DND-41 (cell line): Measurements from ENCODE around the gene TMC3.

Experiments used
- ATAC-seq: fragments of 200-7000 bp; cut with Tn5 transposase; 3 replicates; pipeline ENCODE4 v1.9.1; 2021; ENCODE audit warnings: low read depth; ENCODE audit not compliant: insufficient read depth
- DNase-seq: peaks from one replicate; pipeline ENCODE4 v3.0.0-alpha.2; 2020
- H2AFZ ChIP-seq: 2 replicates; pipeline ENCODE4 v1.6.0; 2012; ENCODE audit warnings: low read depth, low read length
- H3K27ac ChIP-seq: 2 replicates; pipeline ENCODE4 v1.5.1; 2012; ENCODE audit warnings: low read length, inconsistent platforms
- H3K27me3 ChIP-seq: fragments of 200-600 bp; sonication (generic); 2 replicates; pipeline ENCODE4 v1.6.0; 2012; ENCODE audit warnings: low read length, mild to moderate bottlenecking, inconsistent platforms; ENCODE audit not compliant: insufficient read depth, poor library complexity
- H3K36me3 ChIP-seq: 2 replicates; pipeline ENCODE4 v1.5.1; 2012; ENCODE audit warnings: low read length, inconsistent platforms; ENCODE audit not compliant: insufficient read depth
- H3K4me1 ChIP-seq: 2 replicates; pipeline ENCODE4 v1.5.1; 2012; ENCODE audit warnings: mild to moderate bottlenecking, low read length; ENCODE audit not compliant: insufficient read depth
- H3K4me2 ChIP-seq: 2 replicates; pipeline ENCODE4 v1.6.0; 2012; ENCODE audit warnings: mild to moderate bottlenecking, moderate library complexity, low read length, inconsistent platforms; ENCODE audit not compliant: insufficient read depth
- H3K4me3 ChIP-seq, 2 experiments: fragments of 200-600 bp in 1 of 2; shearing (Covaris generic) in 1 of 2; 2 replicates each; pipeline ENCODE4 v1.5.1; 2012 to 2016; ENCODE audit warnings: inconsistent platforms in 2 of 2, low read length in 2 of 2, mild to moderate bottlenecking in 2 of 2, low read depth in 1 of 2, moderate library complexity in 1 of 2
- H3K79me2 ChIP-seq: 2 replicates; pipeline ENCODE4 v1.6.0; 2012; ENCODE audit warnings: low read length, inconsistent platforms; ENCODE audit not compliant: insufficient read depth
- H3K9ac ChIP-seq: 2 replicates; pipeline ENCODE4 v1.6.0; 2012; ENCODE audit warnings: low read depth, mild to moderate bottlenecking, inconsistent platforms, low read length, moderate library complexity
- H3K9me3 ChIP-seq: 2 replicates; pipeline ENCODE4 v1.5.1; 2012; ENCODE audit warnings: low read length, moderate library complexity, mild to moderate bottlenecking, inconsistent platforms; ENCODE audit not compliant: insufficient read depth, severe bottlenecking
- H4K20me1 ChIP-seq: 2 replicates; pipeline ENCODE4 v1.6.0; 2012; ENCODE audit warnings: low read length; ENCODE audit not compliant: insufficient read depth
- EZH2 ChIP-seq: IDR thresholded peaks from 3 replicates; pipeline ENCODE4 v1.6.1; 2012; ENCODE audit warnings: borderline replicate concordance, low read depth, mild to moderate bottlenecking, moderate library complexity, low read length, inconsistent platforms; ENCODE audit not compliant: severe bottlenecking
- TF ChIP-seq, protein P1 (sequence below): IDR thresholded peaks from 2 replicates; pipeline ENCODE4 v1.5.1; 2012; ENCODE audit warnings: borderline replicate concordance, low read length, moderate library complexity, mild to moderate bottlenecking; ENCODE audit not compliant: poor library complexity, severe bottlenecking; ENCODE audit errors: extremely low read depth

TMC3 gene

DNA sequence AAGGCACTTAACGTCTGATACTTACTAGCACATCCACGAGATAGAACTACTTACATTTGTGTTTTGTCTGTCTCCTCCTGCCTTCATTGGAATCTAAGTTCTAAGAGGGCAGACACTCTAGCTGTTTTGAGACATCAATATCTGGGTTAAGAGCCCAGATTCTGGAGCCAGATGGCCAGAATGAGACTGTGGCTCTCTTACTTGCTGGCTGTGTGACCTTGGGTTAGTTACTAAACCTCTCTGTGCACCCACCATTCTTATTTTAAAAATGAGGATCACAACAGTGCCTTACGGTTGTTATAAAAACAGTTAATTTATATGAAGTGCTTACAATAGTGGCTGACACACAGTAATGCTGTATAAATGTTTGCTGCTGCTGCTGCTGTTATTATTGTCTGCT is 57.7 kb downstream of the TMC3 start:
- H4K20me1 ChIP-seq, result no peaks in the 10 kb centered on the region
- H3K9me3 ChIP-seq, result no peaks in the 10 kb centered on the region
- H3K4me2 ChIP-seq, result no peak overlapping the region
- no peaks in the 10 kb centered on the region for H3K27me3 ChIP-seq
- ATAC-seq (no peak), DNase-seq (no peak)
- H3K79me2 ChIP-seq, result no peaks in the 10 kb centered on the region
- no peak overlapping the region for H3K27ac ChIP-seq
- no peak for TF ChIP-seq EZH2
- TF ChIP-seq, protein P1, sequence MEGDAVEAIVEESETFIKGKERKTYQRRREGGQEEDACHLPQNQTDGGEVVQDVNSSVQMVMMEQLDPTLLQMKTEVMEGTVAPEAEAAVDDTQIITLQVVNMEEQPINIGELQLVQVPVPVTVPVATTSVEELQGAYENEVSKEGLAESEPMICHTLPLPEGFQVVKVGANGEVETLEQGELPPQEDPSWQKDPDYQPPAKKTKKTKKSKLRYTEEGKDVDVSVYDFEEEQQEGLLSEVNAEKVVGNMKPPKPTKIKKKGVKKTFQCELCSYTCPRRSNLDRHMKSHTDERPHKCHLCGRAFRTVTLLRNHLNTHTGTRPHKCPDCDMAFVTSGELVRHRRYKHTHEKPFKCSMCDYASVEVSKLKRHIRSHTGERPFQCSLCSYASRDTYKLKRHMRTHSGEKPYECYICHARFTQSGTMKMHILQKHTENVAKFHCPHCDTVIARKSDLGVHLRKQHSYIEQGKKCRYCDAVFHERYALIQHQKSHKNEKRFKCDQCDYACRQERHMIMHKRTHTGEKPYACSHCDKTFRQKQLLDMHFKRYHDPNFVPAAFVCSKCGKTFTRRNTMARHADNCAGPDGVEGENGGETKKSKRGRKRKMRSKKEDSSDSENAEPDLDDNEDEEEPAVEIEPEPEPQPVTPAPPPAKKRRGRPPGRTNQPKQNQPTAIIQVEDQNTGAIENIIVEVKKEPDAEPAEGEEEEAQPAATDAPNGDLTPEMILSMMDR, result no peak
- no peak overlapping the region for H2AFZ ChIP-seq
- H3K4me1 ChIP-seq, result no peaks in the 10 kb centered on the region
- no peak overlapping the region for H3K9ac ChIP-seq
- H3K4me3 ChIP-seq, result no peak overlapping the region
- peaks cover 68% of the 10 kb centered on the region for H3K36me3 ChIP-seq

DNA sequence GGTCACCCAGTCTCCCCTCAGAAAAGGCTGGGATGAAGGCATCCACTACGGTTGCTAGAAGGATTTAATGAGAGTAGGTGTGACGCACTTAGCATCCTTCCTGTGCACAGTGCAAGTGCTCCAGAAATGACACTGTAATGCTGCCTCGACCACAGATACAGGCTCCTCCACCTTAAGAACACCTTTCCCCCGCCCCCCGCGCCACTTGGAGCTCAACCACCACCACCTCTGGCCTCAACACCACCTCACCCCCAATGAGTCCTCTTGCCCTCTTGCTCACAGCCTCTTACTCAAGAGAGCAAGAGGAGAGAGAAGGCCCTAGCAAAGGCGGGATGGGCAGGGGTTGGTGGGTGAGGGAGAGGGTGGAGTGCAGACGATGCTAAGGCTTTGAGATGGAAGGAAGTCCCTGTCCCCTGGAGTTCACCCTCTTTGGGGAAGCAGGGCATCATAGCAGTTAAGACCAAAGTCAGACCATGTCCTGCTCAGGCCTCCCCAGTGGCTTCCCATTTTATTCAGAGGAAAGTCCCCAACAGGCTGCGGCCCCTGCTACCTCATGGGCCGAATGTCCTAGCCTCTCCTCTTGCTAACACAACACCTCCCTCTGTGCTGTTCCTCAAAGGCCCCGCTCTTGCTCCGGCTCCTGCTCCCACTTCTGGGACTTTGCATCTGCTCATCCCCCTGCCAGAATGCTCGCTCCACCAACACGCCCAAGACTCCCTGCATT is 58.4 kb downstream of the TMC3 start:
- H3K27me3 ChIP-seq, result no peaks in the 10 kb centered on the region
- H3K9ac ChIP-seq, result no peak overlapping the region
- no peaks in the 10 kb centered on the region for H3K9me3 ChIP-seq
- DNase-seq (no peak), ATAC-seq (no peak)
- H3K79me2 ChIP-seq, result no peaks in the 10 kb centered on the region
- no peak overlapping the region for H3K4me3 ChIP-seq
- H2AFZ ChIP-seq, result no peak overlapping the region
- H3K4me2 ChIP-seq, result no peak overlapping the region
- TF ChIP-seq EZH2, result no peak
- TF ChIP-seq, protein P1, result no peak
- H3K4me1 ChIP-seq, result no peaks in the 10 kb centered on the region
- H3K27ac ChIP-seq, result no peak overlapping the region
- peaks cover 72% of the 10 kb centered on the region for H3K36me3 ChIP-seq
- no peaks in the 10 kb centered on the region for H4K20me1 ChIP-seq

DNA sequence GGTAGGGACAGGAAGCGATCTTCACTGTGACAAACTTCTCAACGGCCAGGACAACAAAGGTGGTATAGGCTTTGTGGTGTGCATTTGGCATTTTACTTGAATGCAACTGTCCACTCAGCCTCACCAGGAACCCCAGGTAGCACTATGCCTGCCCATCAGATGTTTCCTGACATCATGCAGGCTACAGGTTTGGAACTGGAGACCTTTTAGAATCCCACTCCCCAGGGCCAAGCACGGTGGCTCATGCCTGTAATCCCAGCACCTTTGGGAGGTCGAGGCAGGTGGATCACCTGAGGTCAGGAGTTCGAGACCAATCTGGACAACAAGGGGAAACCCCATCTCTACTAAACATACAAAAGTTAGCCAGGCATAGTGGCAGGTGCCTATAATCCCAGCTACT is 59.6 kb downstream of the TMC3 start:
- DNase-seq (no peak), ATAC-seq (no peak)
- TF ChIP-seq, protein P1, result no peak
- no peak for TF ChIP-seq EZH2
- H2AFZ ChIP-seq, result no peak overlapping the region
- no peaks in the 10 kb centered on the region for H3K79me2 ChIP-seq
- no peaks in the 10 kb centered on the region for H4K20me1 ChIP-seq
- H3K9ac ChIP-seq, result no peak overlapping the region
- H3K4me3 ChIP-seq, result no peak overlapping the region
- H3K27me3 ChIP-seq, result no peaks in the 10 kb centered on the region
- H3K27ac ChIP-seq, result no peak overlapping the region
- H3K36me3 ChIP-seq, result peaks cover 77% of the 10 kb centered on the region
- no peak overlapping the region for H3K4me2 ChIP-seq
- no peaks in the 10 kb centered on the region for H3K4me1 ChIP-seq
- no peaks in the 10 kb centered on the region for H3K9me3 ChIP-seq

DNA sequence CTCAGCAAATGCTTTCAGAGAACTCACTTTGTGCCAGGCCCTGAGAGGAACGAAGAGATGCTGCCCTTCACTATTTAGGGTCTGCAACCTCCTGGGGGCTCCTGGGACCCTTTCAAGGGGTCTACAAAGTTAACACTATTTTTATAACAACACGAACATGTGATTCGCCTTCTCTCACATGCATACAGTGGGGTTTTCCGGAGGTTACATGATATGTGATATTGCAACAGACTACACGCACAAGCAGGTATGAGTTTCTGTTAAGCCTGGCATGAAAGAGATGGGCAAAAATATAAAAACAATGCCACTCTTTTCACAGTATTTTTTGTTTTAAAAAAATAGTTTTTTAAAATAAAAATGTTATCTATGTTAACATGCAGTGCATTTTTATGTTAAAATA is 60.3 kb downstream of the TMC3 start:
- H3K9ac ChIP-seq, result no peak overlapping the region
- H3K79me2 ChIP-seq, result no peaks in the 10 kb centered on the region
- H3K27ac ChIP-seq, result no peak overlapping the region
- no peak overlapping the region for H2AFZ ChIP-seq
- H3K9me3 ChIP-seq, result no peaks in the 10 kb centered on the region
- ATAC-seq, result no peak
- no peak overlapping the region for H3K4me3 ChIP-seq
- H3K27me3 ChIP-seq, result no peaks in the 10 kb centered on the region
- DNase-seq, result no peak
- no peaks in the 10 kb centered on the region for H4K20me1 ChIP-seq
- TF ChIP-seq, protein P1, result no peak
- no peak for TF ChIP-seq EZH2
- no peaks in the 10 kb centered on the region for H3K4me1 ChIP-seq
- peaks cover 78% of the 10 kb centered on the region for H3K36me3 ChIP-seq
- no peak overlapping the region for H3K4me2 ChIP-seq
